IMR-90 (cell line): ENCODE data around the gene LAGE3. TPM values are rescaled to one million over a fixed set of nuclear protein-coding genes. Genes with fewer than 3 reads are reported as not detected.

Experiments used
- ATAC-seq: fragments of 200-7000 bp; cut with Tn5 transposase; 2 replicates; pipeline ENCODE4 v1.9.1; 2020; ENCODE audit warnings: low read depth, mild to moderate bottlenecking, moderate library complexity
- BruUV-seq: library from RNA; stranded (reverse); fragments of 400-500 nt; replicated peaks from 2 replicates; lab custom pipeline; 2021; lab: Mats Ljungman, UMichigan
- CTCF ChIA-PET: fragments of 300-600 bp; formaldehyde crosslinking; extraction: SDS; loops from one replicate; lab custom pipeline; 2021; ENCODE audit warnings: antibody characterized with exemption; lab: Yijun Ruan, JAX
- POLR2A ChIA-PET: fragments of 300-600 bp; sonication (Branson Sonifier 250); formaldehyde crosslinking; loops from one replicate; lab custom pipeline; 2022; ENCODE audit warnings: antibody characterized with exemption; ENCODE audit not compliant: unreplicated experiment; lab: Charles Lee
- DNase-seq: peaks from one replicate; pipeline ENCODE4 v3.0.0; 2013
- H2AFZ ChIP-seq: replicated peaks from 2 replicates; pipeline ENCODE3; 2013; ENCODE audit warnings: low read length, mild to moderate bottlenecking; ENCODE audit not compliant: poor library complexity
- H2AK5ac ChIP-seq: 2 replicates; pipeline ENCODE4 v1.6.1; 2013; ENCODE audit warnings: low read depth, low read length, inconsistent platforms
- H2AK9ac ChIP-seq: replicated peaks from 2 replicates; pipeline ENCODE3; 2013; ENCODE audit warnings: mild to moderate bottlenecking, low read depth, low read length, moderate library complexity; ENCODE audit not compliant: poor library complexity
- H2BK120ac ChIP-seq: 2 replicates; pipeline ENCODE4 v1.6.1; 2013; ENCODE audit warnings: low read depth, low read length, inconsistent platforms
- H2BK15ac ChIP-seq: 3 replicates; pipeline ENCODE4 v1.6.1; 2013; ENCODE audit warnings: low read depth, low read length, inconsistent platforms
- H2BK20ac ChIP-seq: 2 replicates; pipeline ENCODE4 v1.6.1; 2013; ENCODE audit warnings: low read depth, mild to moderate bottlenecking, inconsistent platforms, low read length, moderate library complexity
- H2BK5ac ChIP-seq: 2 replicates; pipeline ENCODE4 v1.6.1; 2013; ENCODE audit warnings: mild to moderate bottlenecking, low read depth, low read length, inconsistent platforms; ENCODE audit not compliant: poor library complexity, severe bottlenecking
- H3K14ac ChIP-seq: replicated peaks from 2 replicates; pipeline ENCODE4 v1.6.1; 2013; ENCODE audit warnings: low read depth, low read length, inconsistent platforms
- H3K18ac ChIP-seq: 2 replicates; pipeline ENCODE4 v1.6.1; 2013; ENCODE audit warnings: low read depth, low read length, control low read depth
- H3K23ac ChIP-seq: 2 replicates; pipeline ENCODE4 v1.6.1; 2013; ENCODE audit warnings: low read depth, low read length, inconsistent platforms
- H3K27ac ChIP-seq: 2 replicates; pipeline ENCODE4 v1.5.1; 2013; ENCODE audit warnings: mild to moderate bottlenecking, control low read depth, low read length; ENCODE audit not compliant: insufficient read depth
- H3K27me3 ChIP-seq: 2 replicates; pipeline ENCODE4 v1.6.1; 2013; ENCODE audit warnings: low read length; ENCODE audit not compliant: control insufficient read depth, insufficient read depth
- H3K36me3 ChIP-seq: 2 replicates; pipeline ENCODE4 v1.6.1; 2013; ENCODE audit warnings: low read length, mixed read lengths; ENCODE audit not compliant: control insufficient read depth, insufficient read depth
- H3K4ac ChIP-seq: 2 replicates; pipeline ENCODE4 v1.6.1; 2013; ENCODE audit warnings: low read depth, low read length, inconsistent platforms
- H3K4me1 ChIP-seq: 2 replicates; pipeline ENCODE4 v1.6.1; 2013; ENCODE audit warnings: low read length, mixed read lengths; ENCODE audit not compliant: control insufficient read depth, insufficient read depth
- H3K4me2 ChIP-seq: 2 replicates; pipeline ENCODE4 v1.6.1; 2013; ENCODE audit warnings: low read depth, mild to moderate bottlenecking, control low read depth, low read length, moderate library complexity
- H3K4me3 ChIP-seq: 2 replicates; pipeline ENCODE4 v1.5.1; 2013; ENCODE audit warnings: low read depth, mild to moderate bottlenecking, control low read depth, low read length, moderate library complexity; ENCODE audit not compliant: insufficient read depth
- H3K56ac ChIP-seq: 2 replicates; pipeline ENCODE4 v1.6.1; 2013; ENCODE audit warnings: low read length, inconsistent platforms; ENCODE audit not compliant: insufficient read depth; ENCODE audit errors: extremely low read depth
- H3K79me1 ChIP-seq, 2 experiments: 2 replicates each; pipeline ENCODE4 v1.6.1; 2013; ENCODE audit warnings: low read length in 2 of 2, inconsistent platforms in 1 of 2, low read depth in 1 of 2
- H3K9ac ChIP-seq: 2 replicates; pipeline ENCODE4 v1.6.1; 2013; ENCODE audit warnings: low read depth, low read length, control low read depth
- H3K9me1 ChIP-seq: 2 replicates; pipeline ENCODE4 v1.6.1; 2013; ENCODE audit warnings: low read length, inconsistent platforms; ENCODE audit not compliant: insufficient read depth
- H3K9me3 ChIP-seq: 2 replicates; pipeline ENCODE4 v1.6.1; 2013; ENCODE audit warnings: low read length; ENCODE audit not compliant: control insufficient read depth, insufficient read depth
- H4K20me1 ChIP-seq: 2 replicates; pipeline ENCODE4 v1.6.1; 2013; ENCODE audit warnings: low read length, inconsistent platforms; ENCODE audit not compliant: insufficient read depth
- H4K5ac ChIP-seq: 2 replicates; pipeline ENCODE4 v1.6.1; 2013; ENCODE audit warnings: mild to moderate bottlenecking, low read depth, low read length, control low read depth
- H4K8ac ChIP-seq, 2 experiments: 2 replicates each; pipeline ENCODE4 v1.6.1; 2013; ENCODE audit warnings: low read depth in 2 of 2, low read length in 2 of 2, control low read depth in 1 of 2, inconsistent platforms in 1 of 2
- H4K91ac ChIP-seq: 2 replicates; pipeline ENCODE4 v1.6.1; 2013; ENCODE audit warnings: low read depth, low read length, inconsistent platforms; ENCODE audit not compliant: insufficient read depth
- CTCF ChIP-seq: conservative IDR thresholded peaks from 2 replicates; pipeline ENCODE4 v1.5.1; 2012; ENCODE audit warnings: mild to moderate bottlenecking, low read depth, low read length, improper control_type of control experiment
- ELK1 ChIP-seq: fragments of 150-350 bp; IDR thresholded peaks from 2 replicates; pipeline ENCODE4 v1.6.1; 2016; ENCODE audit warnings: low read depth, mild to moderate bottlenecking, low read length, moderate library complexity, borderline replicate concordance
- MAFK ChIP-seq: IDR thresholded peaks from 2 replicates; pipeline ENCODE4 v1.6.1; 2012; ENCODE audit warnings: low read depth, low read length, improper control_type of control experiment
- POLR2A ChIP-seq: IDR thresholded peaks from 2 replicates; pipeline ENCODE4 v1.6.1; 2012; ENCODE audit warnings: mild to moderate bottlenecking, low read depth, low read length
- WGBS, 2 experiments: methylation state at CpG; one replicate each; pipeline versions ENCODE4 v1.1.5 to v1.1.7; 2013; ENCODE audit warnings: missing lambda C conversion rate in 2 of 2; ENCODE audit not compliant: insufficient read length in 1 of 2; ENCODE audit errors: extremely low coverage in 2 of 2; 5-methylcytosine and 5-hydroxymethylcytosine counted together
- dilution Hi-C: fragments of 300-500 bp; cut with HindIII; formaldehyde crosslinking; loops from one replicate; pipeline ENCODE4 v1.14.3; 2018; ENCODE audit warnings: low sequenced_read_pairs; ENCODE audit not compliant: unreplicated experiment
- in situ Hi-C: fragments of 300-500 bp; cut with MboI; formaldehyde crosslinking; loops from 3 replicates; pipeline ENCODE4 v1.14.3; 2019; ENCODE audit warnings: low sequenced_read_pairs, inconsistent platforms, mixed read lengths
- intact Hi-C: fragments of 100-400 bp; cut with micrococcal nuclease; formaldehyde crosslinking; loops from 2 replicates; pipeline ENCODE4 v1.10.0; 2022
- polyA plus RNA-seq, 3 experiments: library from polyadenylated mRNA; depleted of rRNA; stranded (reverse); fragments of >200 nt; gene quantifications; 2 replicates each; pipeline ENCODE4 v1.2.3, GENCODE V29; 2012; ENCODE audit warnings: low replicate concordance in 1 of 3
- total RNA-seq: library from RNA; depleted of rRNA; stranded (reverse); fragments of >200 nt; gene quantifications from 2 replicates; pipeline ENCODE4 v1.2.3, GENCODE V29; 2012
- TF ChIP-seq, protein P1 (sequence below): fragments of 150-350 bp; IDR thresholded peaks from 2 replicates; pipeline ENCODE4 v1.6.1; 2017; ENCODE audit warnings: mild to moderate bottlenecking, antibody characterized with exemption, low read length, low read depth

LAGE3 gene
- total and polyA plus RNA-seq, 2 of the 4 experiments (the other 2 are of a cell fraction) = 3.6 to 14.8 TPM

GRCh38 chrX:154508384-154508745, 29.3 kb upstream of the LAGE3 start:
- H3K18ac ChIP-seq = no peak overlapping the region
- H4K5ac ChIP-seq = no peak overlapping the region

More at GRCh38 chrX:154508384-154508745, 29.3 kb upstream of the LAGE3 start:
- H4K91ac ChIP-seq = no peak overlapping the region
- H4K8ac ChIP-seq = no peak overlapping the region
- no peak overlapping the region for H2AFZ ChIP-seq
- H4K20me1 ChIP-seq = no peaks in the 10 kb centered on the region
- H3K9me3 ChIP-seq = peaks cover 3% of the 10 kb centered on the region; the same call in 1 of the 2 replicates
- no peak overlapping the region for H3K14ac ChIP-seq
- peaks cover 10% of the 10 kb centered on the region; the same call in 1 of the 2 replicates for H3K36me3 ChIP-seq
- H2BK120ac ChIP-seq = no peak overlapping the region
- no peak overlapping the region for H3K9ac ChIP-seq
- ChIA-PET POLR2A (no interaction called here), CTCF (no interaction called here)
- in situ Hi-C loops = no loop called here
- H2AK5ac ChIP-seq = no peak overlapping the region
- dilution Hi-C loops = no loop called here
- H3K4me1 ChIP-seq = peaks cover 2% of the 10 kb centered on the region; the same call in 1 of the 2 replicates
- no peak overlapping the region for H3K56ac ChIP-seq
- H2BK15ac ChIP-seq = no peak overlapping the region
- H3K9me1 ChIP-seq = peaks cover 4% of the 10 kb centered on the region
- no peaks in the 10 kb centered on the region for H3K27me3 ChIP-seq
- no peak overlapping the region for H3K4me3 ChIP-seq
- no peak overlapping the region for H3K4ac ChIP-seq
- H3K79me1 ChIP-seq = peaks cover 0 to 4% of the 10 kb centered on the region in 2 experiments; a peak in 1 of 4 replicates
- intact Hi-C loops = no loop called here
- no peak for DNase-seq
- no peak for TF ChIP-seq ELK1
- TF ChIP-seq POLR2A = no peak
- TF ChIP-seq, protein P1, sequence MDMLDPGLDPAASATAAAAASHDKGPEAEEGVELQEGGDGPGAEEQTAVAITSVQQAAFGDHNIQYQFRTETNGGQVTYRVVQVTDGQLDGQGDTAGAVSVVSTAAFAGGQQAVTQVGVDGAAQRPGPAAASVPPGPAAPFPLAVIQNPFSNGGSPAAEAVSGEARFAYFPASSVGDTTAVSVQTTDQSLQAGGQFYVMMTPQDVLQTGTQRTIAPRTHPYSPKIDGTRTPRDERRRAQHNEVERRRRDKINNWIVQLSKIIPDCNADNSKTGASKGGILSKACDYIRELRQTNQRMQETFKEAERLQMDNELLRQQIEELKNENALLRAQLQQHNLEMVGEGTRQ = no peak
- TF ChIP-seq CTCF = no peak
- TF ChIP-seq MAFK = no peak
- H3K23ac ChIP-seq = no peak overlapping the region
- ATAC-seq = no peak
- no peak overlapping the region for H2BK20ac ChIP-seq
- H3K4me2 ChIP-seq = no peak overlapping the region
- no peak overlapping the region for H2AK9ac ChIP-seq
- H2BK5ac ChIP-seq = no peak overlapping the region
- H3K27ac ChIP-seq = no peak overlapping the region
- WGBS, 2 experiments = 80% methylated on average over 10 of the region's 13 CpGs; no CpG with 5 or more reads in 1 of the 2 experiments
- BruUV-seq = no TSS peak
